Osteocyte (in vitro differentiated cells): ENCODE measurements around the gene ING5. TPM values are rescaled to one million over a fixed set of nuclear protein-coding genes. Genes with fewer than 3 reads are reported as not detected.

Source experiments
- DNase-seq: peaks from one replicate; pipeline ENCODE4 v3.0.0; 2021; ENCODE audit warnings: mixed read lengths; ENCODE audit not compliant: unreplicated experiment; ENCODE audit errors: extremely low spot score
- H3K27ac Mint-ChIP-seq: one replicate; pipeline ENCODE4 v1.8.0; 2021; ENCODE audit warnings: mild to moderate bottlenecking, mixed read lengths; ENCODE audit not compliant: unreplicated experiment
- H3K27me3 Mint-ChIP-seq: one replicate; pipeline ENCODE4 v1.8.0; 2021; ENCODE audit warnings: mixed read lengths; ENCODE audit not compliant: unreplicated experiment
- H3K36me3 Mint-ChIP-seq: one replicate; pipeline ENCODE4 v1.8.0; 2021; ENCODE audit warnings: mixed read lengths; ENCODE audit not compliant: unreplicated experiment
- H3K4me1 Mint-ChIP-seq: one replicate; pipeline ENCODE4 v1.8.0; 2021; ENCODE audit warnings: mixed read lengths; ENCODE audit not compliant: unreplicated experiment
- H3K4me3 Mint-ChIP-seq: one replicate; pipeline ENCODE4 v1.8.0; 2021; ENCODE audit warnings: mild to moderate bottlenecking, moderate library complexity, mixed read lengths; ENCODE audit not compliant: unreplicated experiment
- H3K9me3 Mint-ChIP-seq: one replicate; pipeline ENCODE4 v1.8.0; 2021; ENCODE audit warnings: mixed read lengths; ENCODE audit not compliant: unreplicated experiment
- CTCF ChIP-seq: fragments of 200-600 bp; sonication (generic); IDR thresholded peaks from 2 replicates; pipeline ENCODE4 v1.5.0; 2021; ENCODE audit warnings: antibody characterized with exemption, mild to moderate bottlenecking, moderate library complexity
- total RNA-seq: library from RNA; stranded (reverse); gene quantifications from 2 replicates; pipeline ENCODE4 v1.2.1, GENCODE V29; 2021

ING5 gene
- total RNA-seq, 1 donor from 2014 or later, result 32.0 TPM

DNA sequence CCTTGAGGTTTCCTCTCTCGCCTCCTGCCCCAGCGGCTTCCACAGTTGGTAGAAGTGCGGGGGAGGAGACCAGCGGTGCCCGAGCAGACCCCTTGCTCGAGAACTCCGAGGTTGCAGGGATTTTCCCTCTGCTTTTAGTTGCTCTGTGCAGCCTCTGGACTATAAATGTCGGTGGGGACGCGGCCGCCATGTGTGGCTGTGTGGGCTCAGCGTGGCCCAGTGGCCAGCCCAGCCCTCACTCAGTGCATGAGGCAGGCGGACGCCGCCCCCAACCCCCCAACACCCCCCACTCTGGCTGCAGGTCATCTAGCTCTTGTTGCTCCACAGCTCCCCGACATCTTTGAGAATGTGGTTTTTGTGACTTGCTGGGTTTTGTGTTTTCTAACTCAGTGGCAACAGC lies 17.3 kb downstream of the ING5 start:
- Mint-ChIP-seq H3K27me3 (no peaks in the 10 kb centered on the region), H3K4me1 (no peaks in the 10 kb centered on the region), H3K36me3 (peaks cover 33% of the 10 kb centered on the region), H3K9me3 (peaks cover 6% of the 10 kb centered on the region), H3K4me3 (no peak overlapping the region), H3K27ac (no peak overlapping the region)
- no peak for TF ChIP-seq CTCF
- no peak for DNase-seq

DNA sequence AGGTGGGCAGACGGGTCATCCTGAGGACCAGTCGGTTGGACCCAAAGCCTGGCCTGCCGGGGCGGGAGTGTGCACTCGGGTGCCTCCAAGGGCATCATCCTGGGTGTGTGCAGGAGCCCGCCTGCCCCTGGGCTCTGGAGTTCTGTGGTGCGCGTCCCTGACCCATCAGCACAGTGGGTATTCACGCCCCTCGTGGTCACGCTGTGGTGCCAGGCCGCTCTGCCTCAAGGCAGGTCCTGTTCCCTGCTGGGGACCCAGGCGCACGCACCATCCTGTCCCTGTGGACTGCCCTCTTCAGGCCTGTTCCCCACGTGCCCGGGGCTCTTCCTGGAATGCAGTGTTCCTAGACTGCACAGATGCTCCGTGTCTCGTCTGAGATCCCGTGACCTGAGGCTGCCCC lies 18.3 kb downstream of the ING5 start:
- no peak for DNase-seq
- Mint-ChIP-seq H3K36me3 (peaks cover 26% of the 10 kb centered on the region), H3K27me3 (no peaks in the 10 kb centered on the region), H3K27ac (no peak overlapping the region), H3K4me3 (no peak overlapping the region), H3K4me1 (no peaks in the 10 kb centered on the region), H3K9me3 (no peaks in the 10 kb centered on the region)
- TF ChIP-seq CTCF, result no peak

DNA sequence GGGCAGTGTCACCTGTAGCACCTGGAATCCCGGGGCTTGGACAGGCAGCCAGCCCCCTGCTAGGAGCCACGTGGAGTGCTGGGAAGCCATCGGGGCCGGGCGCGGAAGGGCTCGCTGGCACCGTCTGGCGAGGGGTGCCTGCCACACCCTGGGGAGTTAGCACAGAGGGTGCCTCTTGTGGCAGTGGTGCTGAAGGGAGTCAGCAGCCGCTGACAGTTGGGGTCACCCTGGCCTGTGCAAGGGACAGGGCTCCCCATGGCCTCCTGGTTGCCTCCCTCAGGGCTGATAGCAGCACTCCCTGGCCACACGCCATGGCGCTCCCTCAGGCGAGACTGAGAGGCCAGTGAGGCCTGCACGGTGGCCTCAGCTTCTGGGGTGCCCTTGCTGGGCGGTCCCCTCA lies 18.7 kb downstream of the ING5 start:
- Mint-ChIP-seq H3K27me3 (no peaks in the 10 kb centered on the region), H3K27ac (no peak overlapping the region), H3K36me3 (peaks cover 27% of the 10 kb centered on the region), H3K4me3 (no peak overlapping the region), H3K4me1 (no peaks in the 10 kb centered on the region), H3K9me3 (no peaks in the 10 kb centered on the region)
- TF ChIP-seq CTCF, result no peak
- DNase-seq, result no peak

DNA sequence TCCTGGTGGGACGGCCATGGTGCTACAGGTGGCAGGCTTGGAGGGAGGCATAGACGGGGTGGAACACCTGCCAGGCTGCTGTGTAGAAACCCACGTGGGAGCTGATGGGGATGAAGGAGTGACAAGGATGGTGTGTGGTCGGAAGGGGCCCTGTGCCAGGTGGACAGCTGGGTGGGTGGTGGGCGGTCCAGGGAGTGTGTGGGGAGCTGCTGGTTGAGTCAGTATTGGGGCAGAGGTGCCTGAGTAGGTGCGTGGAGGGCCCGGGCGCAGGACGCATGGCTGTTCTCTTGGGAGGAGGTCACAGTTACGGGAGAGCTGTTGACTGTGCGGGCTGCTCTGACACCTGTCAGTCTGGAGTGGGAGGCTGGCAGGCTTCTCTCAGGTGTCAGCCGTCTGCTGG lies 20.0 kb downstream of the ING5 start:
- no peak for TF ChIP-seq CTCF
- H3K4me3 Mint-ChIP-seq, result no peak overlapping the region

GRCh38 chr2:241722896-241723454 lies 21.1 kb downstream of the ING5 start:
- Mint-ChIP-seq H3K27ac (no peak overlapping the region), H3K9me3 (no peaks in the 10 kb centered on the region), H3K27me3 (no peaks in the 10 kb centered on the region), H3K4me1 (no peaks in the 10 kb centered on the region), H3K4me3 (no peak overlapping the region), H3K36me3 (peaks cover 24% of the 10 kb centered on the region)
- no peak for DNase-seq
- no peak for TF ChIP-seq CTCF

More for the DNA sequence above, 20.0 kb downstream of the ING5 start:
- no peak for DNase-seq
- Mint-ChIP-seq H3K27ac (no peak overlapping the region), H3K27me3 (no peaks in the 10 kb centered on the region), H3K4me1 (no peaks in the 10 kb centered on the region), H3K9me3 (no peaks in the 10 kb centered on the region), H3K36me3 (peaks cover 24% of the 10 kb centered on the region)
